ENCODE measurements around the gene PDGFA. TPM values are rescaled to one million over a fixed set of nuclear protein-coding genes. Genes with fewer than 3 reads are reported as not detected.

Gene PDGFA
- total RNA-seq, 1 donor from 2014 or later: 31.2 TPM

DNA sequence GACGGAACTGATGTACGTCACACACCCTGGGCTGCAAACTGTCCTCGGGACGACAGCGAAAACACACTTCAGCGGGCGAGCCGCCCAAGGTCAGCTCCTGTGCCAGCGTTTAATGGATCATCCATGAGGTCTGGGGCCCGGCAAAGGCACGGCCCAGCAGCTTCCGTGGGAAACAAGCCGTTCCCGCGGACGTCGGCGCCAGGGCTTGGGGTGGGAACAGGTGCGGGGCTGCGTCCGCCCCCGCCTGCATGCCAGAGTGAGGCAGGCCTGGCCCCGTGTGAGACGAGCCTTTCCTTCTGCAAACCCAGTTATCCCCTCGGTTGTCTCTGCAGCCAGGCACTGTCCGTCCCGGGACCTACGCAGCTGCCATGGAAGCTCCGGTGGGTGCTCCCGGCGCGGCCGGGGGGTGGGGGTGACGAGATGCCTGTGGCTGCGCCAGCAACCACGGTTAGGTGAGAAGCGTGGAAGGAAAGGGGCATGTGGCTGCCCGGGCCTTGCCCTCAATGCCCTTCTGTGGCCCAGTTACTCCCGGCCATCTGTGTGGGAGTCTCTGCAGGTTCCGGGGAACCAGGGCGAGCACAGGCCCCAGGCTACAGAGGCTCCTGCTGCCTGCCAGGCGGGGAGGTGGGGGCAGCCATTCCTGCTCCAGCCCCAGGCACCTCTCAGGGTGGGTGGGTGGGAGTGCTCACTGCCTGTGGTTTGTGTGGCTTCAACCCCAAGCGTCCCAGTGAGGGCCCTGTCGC is 42.2 kb upstream of the PDGFA start:
- TF ChIP-seq, protein P1, sequence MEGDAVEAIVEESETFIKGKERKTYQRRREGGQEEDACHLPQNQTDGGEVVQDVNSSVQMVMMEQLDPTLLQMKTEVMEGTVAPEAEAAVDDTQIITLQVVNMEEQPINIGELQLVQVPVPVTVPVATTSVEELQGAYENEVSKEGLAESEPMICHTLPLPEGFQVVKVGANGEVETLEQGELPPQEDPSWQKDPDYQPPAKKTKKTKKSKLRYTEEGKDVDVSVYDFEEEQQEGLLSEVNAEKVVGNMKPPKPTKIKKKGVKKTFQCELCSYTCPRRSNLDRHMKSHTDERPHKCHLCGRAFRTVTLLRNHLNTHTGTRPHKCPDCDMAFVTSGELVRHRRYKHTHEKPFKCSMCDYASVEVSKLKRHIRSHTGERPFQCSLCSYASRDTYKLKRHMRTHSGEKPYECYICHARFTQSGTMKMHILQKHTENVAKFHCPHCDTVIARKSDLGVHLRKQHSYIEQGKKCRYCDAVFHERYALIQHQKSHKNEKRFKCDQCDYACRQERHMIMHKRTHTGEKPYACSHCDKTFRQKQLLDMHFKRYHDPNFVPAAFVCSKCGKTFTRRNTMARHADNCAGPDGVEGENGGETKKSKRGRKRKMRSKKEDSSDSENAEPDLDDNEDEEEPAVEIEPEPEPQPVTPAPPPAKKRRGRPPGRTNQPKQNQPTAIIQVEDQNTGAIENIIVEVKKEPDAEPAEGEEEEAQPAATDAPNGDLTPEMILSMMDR (IDR thresholded peaks at IDR 0.05): no peak
- TF ChIP-seq POLR2AphosphoS5 (IDR thresholded peaks at IDR 0.05; ENCODE audit: insufficient read depth in 1 of 2, low read depth in 1 of 2) (no peak), POLR2A (IDR thresholded peaks at IDR 0.05) (no peak)
- H3K27me3 ChIP-seq: no peaks in the 10 kb centered on the region
- intact Hi-C loops (cut with DNase I): no loop called here
- no peak overlapping the region for H3K27ac ChIP-seq
- H3K9me3 ChIP-seq: no peaks in the 10 kb centered on the region
- no peaks in the 10 kb centered on the region for H3K4me1 ChIP-seq
- no peaks in the 10 kb centered on the region for H3K36me3 ChIP-seq
- no peak for DNase-seq (ENCODE audit: extremely low spot score in 2 of 2)
- no peak overlapping the region for H3K4me3 ChIP-seq

DNA sequence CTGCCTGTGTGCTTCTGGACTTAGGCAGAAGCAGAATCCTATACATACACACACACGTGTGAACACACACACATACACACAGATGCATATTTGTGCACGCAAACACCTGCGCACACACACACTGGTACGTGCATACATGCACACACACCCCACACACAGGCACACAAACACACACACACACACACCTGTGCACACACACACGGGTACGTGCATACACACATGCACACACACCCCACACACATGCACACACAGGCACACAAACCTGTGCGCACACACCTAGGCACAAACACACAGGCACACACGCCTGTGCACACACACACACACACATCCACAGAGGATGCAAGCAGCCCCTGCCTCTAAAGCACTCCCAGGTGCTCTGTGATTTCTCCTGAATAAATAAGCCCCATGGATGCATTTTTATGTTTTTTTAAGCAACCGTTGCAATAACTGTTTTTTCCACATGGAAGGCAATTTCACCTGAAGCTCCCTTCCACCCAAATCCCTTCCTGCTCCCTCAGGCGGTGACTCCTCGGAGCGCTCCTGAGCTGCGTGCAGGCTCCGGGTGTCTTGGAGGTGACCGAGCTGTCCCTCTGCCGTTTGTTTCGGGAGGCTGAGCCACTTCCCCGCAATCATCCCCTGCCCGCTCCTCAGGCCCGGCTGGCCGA is 41.5 kb upstream of the PDGFA start:
- intact Hi-C loops (cut with DNase I): no loop called here

DNA sequence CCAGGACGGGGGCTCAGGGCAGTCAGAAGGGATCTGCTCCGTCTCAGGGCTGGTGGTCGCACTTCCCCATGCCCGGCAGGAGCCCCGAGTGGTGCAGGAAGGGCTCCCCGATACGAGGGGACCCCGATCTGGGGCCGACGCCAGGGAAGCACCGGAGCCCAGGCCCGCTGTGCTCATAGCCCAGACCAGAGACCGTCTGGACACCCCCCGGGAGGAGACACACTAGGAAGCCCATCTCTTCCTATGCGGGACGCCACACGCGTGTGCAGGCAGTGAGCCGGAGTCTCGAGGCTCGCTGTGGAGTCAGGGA is 39.7 kb upstream of the PDGFA start:
- H3K36me3 ChIP-seq: no peaks in the 10 kb centered on the region
- H3K9me3 ChIP-seq: no peaks in the 10 kb centered on the region
- no peak for DNase-seq (ENCODE audit: extremely low spot score in 2 of 2)
- intact Hi-C loops (cut with DNase I): no loop called here
- no peaks in the 10 kb centered on the region for H3K4me1 ChIP-seq
- no peak for TF ChIP-seq POLR2A (IDR thresholded peaks at IDR 0.05)
- no peak for TF ChIP-seq POLR2AphosphoS5 (IDR thresholded peaks at IDR 0.05; ENCODE audit: insufficient read depth in 1 of 2, low read depth in 1 of 2)
- TF ChIP-seq, protein P1 (IDR thresholded peaks at IDR 0.05): no peak
- H3K4me3 ChIP-seq: no peak overlapping the region
- H3K27ac ChIP-seq: no peak overlapping the region
- H3K27me3 ChIP-seq: no peaks in the 10 kb centered on the region

More for the DNA sequence above, 41.5 kb upstream of the PDGFA start:
- no peaks in the 10 kb centered on the region for H3K9me3 ChIP-seq
- H3K27me3 ChIP-seq: no peaks in the 10 kb centered on the region
- TF ChIP-seq POLR2AphosphoS5 (IDR thresholded peaks at IDR 0.05; ENCODE audit: insufficient read depth in 1 of 2, low read depth in 1 of 2): no peak
- TF ChIP-seq POLR2A (IDR thresholded peaks at IDR 0.05): no peak
- TF ChIP-seq, protein P1 (IDR thresholded peaks at IDR 0.05): no peak
- H3K27ac ChIP-seq: no peak overlapping the region
- no peak for DNase-seq (ENCODE audit: extremely low spot score in 2 of 2)
- H3K4me1 ChIP-seq: no peaks in the 10 kb centered on the region
- H3K4me3 ChIP-seq: no peak overlapping the region
- no peaks in the 10 kb centered on the region for H3K36me3 ChIP-seq

DNA sequence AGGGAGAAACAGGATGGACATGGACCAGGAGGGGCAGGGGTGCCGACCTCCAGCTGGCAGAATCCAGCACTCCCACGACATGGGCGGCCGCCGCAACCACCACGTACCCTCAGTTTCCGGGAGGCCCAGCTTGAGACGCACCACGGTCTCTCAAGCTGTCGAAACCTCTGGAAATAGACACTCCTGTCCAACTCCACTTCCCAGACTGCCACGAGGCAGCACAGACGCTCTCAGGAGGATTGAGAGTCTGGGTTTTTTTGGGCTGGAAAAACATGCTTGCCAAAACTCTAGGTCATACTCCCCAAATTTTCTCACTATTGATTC is 37.9 kb upstream of the PDGFA start:
- Histone ChIP-seq H3K4me3 (no peak overlapping the region), H3K27ac (no peak overlapping the region), H3K9me3 (no peaks in the 10 kb centered on the region), H3K27me3 (no peaks in the 10 kb centered on the region), H3K36me3 (no peaks in the 10 kb centered on the region), H3K4me1 (no peaks in the 10 kb centered on the region)
- TF ChIP-seq POLR2AphosphoS5 (IDR thresholded peaks at IDR 0.05; ENCODE audit: insufficient read depth in 1 of 2, low read depth in 1 of 2) (peak; percentile 9 to 17), POLR2A (IDR thresholded peaks at IDR 0.05) (no peak)
- TF ChIP-seq, protein P1 (IDR thresholded peaks at IDR 0.05): no peak
- intact Hi-C loops (cut with DNase I): no loop called here
- no peak for DNase-seq (ENCODE audit: extremely low spot score in 2 of 2)
